Measurements from ENCODE around the gene FRS3.

The FRS3 gene

DNA sequence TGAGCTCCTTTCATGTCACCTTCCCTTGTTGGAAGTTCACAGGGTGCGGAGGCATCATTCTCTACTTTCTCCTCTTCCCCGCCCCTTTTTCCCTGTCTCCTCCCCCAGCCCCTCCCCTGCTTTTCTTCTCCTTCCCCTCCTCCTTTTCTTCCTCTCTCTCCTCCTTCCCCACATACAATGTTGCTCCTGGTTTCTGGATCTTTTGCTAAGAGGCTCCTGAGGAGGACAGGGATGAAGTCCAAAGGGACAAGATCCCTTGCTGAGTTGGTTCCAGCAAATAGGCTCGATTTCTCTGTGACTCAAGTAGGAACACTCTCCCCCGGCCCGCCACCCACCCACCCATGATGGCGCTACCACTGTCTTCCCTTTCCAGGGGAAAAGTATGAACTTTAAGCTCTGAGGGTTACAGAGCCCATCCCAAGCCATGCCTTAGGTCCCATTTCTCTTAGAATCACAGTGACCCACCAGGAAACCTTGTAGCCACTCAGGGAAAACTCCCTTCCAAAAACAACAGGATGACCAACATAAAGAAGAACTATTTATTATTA lies 43.4 kb downstream of the FRS3 start:
- no peak overlapping the region for H2AK5ac ChIP-seq (ENCODE audit: low read length, severe bottlenecking)
- DNase-seq: no peak
- no peak overlapping the region for H4K91ac ChIP-seq (ENCODE audit: low read length)
- no peak overlapping the region for H4K8ac ChIP-seq (ENCODE audit: low read length)
- peaks cover 0 to 23% of the 10 kb centered on the region in 2 experiments for H3K27me3 ChIP-seq (ENCODE audit: control insufficient read depth in 1 of 2, insufficient read depth in 1 of 2, low read length in 2 of 2)
- H3K27ac ChIP-seq (ENCODE audit: low read length, poor library complexity, severe bottlenecking): no peak overlapping the region
- no peak overlapping the region for H2BK12ac ChIP-seq (ENCODE audit: low read length in 2 of 2)
- no peak overlapping the region for H3K23ac ChIP-seq (ENCODE audit: low read length in 2 of 2)
- WGBS: 82% methylated on average over 6 of the region's 6 CpGs
- no peak overlapping the region for H3K4me2 ChIP-seq (ENCODE audit: low read length, poor library complexity, severe bottlenecking)
- H2BK15ac ChIP-seq (ENCODE audit: low read depth, poor library complexity, severe bottlenecking): no peak overlapping the region
- H3K4ac ChIP-seq (ENCODE audit: low read depth in 1 of 2, low read length in 2 of 2): no peak overlapping the region
- no peak overlapping the region for H3K14ac ChIP-seq (ENCODE audit: low read length in 2 of 2)
- no peak overlapping the region for H2BK5ac ChIP-seq (ENCODE audit: low read depth, low read length, poor library complexity, severe bottlenecking)
- H3K4me3 ChIP-seq (ENCODE audit: insufficient read depth in 1 of 2, low read depth in 1 of 2, low read length in 2 of 2): no peak overlapping the region
- H3K79me1 ChIP-seq (replicated peaks; ENCODE audit: low read length, poor library complexity, severe bottlenecking): peaks cover 2% of the 10 kb centered on the region
- H2AFZ ChIP-seq (ENCODE audit: low read depth, low read length): no peak overlapping the region
- H3K4me1 ChIP-seq (ENCODE audit: control insufficient read depth, insufficient read depth, low read depth, low read length): peaks cover 26% of the 10 kb centered on the region
- H3K9ac ChIP-seq (ENCODE audit: low read length): no peak overlapping the region
- H3K18ac ChIP-seq (ENCODE audit: low read depth in 1 of 2, low read length in 2 of 2): no peak overlapping the region
- H3K36me3 ChIP-seq (ENCODE audit: control insufficient read depth in 1 of 2, insufficient read depth in 2 of 2, low read depth in 1 of 2, low read length in 2 of 2): no peaks in the 10 kb centered on the region
- no peak overlapping the region for H2BK120ac ChIP-seq (ENCODE audit: low read depth, low read length)
- no peaks in the 10 kb centered on the region for H3K9me3 ChIP-seq (ENCODE audit: control insufficient read depth, low read length)

DNA sequence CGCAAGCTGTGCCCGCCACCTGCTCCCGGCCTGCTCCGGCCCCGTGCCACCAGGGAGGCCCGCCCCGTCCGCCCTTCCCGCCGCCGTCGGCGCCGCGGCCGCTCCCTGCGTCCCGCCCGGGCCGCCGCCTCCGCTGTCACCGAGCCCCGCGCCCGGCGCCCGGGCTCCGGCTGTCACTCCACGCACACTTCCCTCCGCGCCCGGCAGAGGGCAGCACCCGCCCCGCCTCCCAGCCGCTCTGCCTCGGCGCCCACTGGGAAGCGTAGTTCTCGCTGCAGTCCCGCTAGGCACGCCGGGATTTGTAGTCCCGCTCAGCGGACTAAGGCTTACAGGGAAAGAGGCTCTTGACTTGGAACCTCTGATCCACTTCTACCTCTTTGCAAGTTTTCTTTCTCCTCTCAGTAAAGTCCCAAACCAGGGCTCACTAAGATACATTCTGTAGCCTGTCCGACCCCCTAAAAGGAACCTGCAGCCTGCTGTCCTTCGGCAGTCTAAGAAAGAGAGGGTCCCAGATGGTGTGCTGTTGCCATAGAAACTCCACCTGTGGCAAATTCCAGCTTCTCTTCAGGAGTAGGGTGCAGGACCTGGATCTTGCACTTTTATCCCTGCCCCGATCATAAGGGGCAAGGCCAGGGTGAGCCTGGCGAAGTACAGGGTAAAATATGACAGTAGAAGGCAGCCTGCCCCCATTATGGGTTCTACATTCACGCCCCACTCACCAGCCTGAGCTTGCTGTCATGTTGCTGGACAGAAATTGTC lies 44.1 kb downstream of the FRS3 start, which contains the start of gene TFEB:
TSS of gene TFEB (minus strand) at position 182 of the 759 bp plus-strand sequence. CDS start 44,395 bp downstream, outside the sequence.
- Histone ChIP-seq H4K91ac (ENCODE audit: low read length) (peak within 1 kb of the TSS; percentile 54), H3K36me3 (ENCODE audit: control insufficient read depth in 1 of 2, insufficient read depth in 2 of 2, low read depth in 1 of 2, low read length in 2 of 2) (no peaks in the 10 kb centered on the region), H3K18ac (ENCODE audit: low read depth in 1 of 2, low read length in 2 of 2) (peak within 1 kb of the TSS; percentile 60 to 61), H3K79me1 (replicated peaks; ENCODE audit: low read length, poor library complexity, severe bottlenecking) (peaks cover 4% of the 10 kb centered on the region), H3K4me2 (ENCODE audit: low read length, poor library complexity, severe bottlenecking) (peak within 1 kb of the TSS; percentile 82), H2BK12ac (ENCODE audit: low read length in 2 of 2) (peak within 1 kb of the TSS; percentile 10 to 62), H2AFZ (ENCODE audit: low read depth, low read length) (peak within 1 kb of the TSS; percentile 60), H3K4ac (ENCODE audit: low read depth in 1 of 2, low read length in 2 of 2) (peak within 1 kb of the TSS in 1 of 2 experiments; percentile 71), H3K23ac (ENCODE audit: low read length in 2 of 2) (peak within 1 kb of the TSS in 1 of 2 experiments; percentile 57), H3K9ac (ENCODE audit: low read length) (peak within 1 kb of the TSS; percentile 76), H3K4me1 (ENCODE audit: control insufficient read depth, insufficient read depth, low read depth, low read length) (peaks cover 31% of the 10 kb centered on the region), H4K8ac (ENCODE audit: low read length) (peak within 1 kb of the TSS; percentile 12), H2BK120ac (ENCODE audit: low read depth, low read length) (peak within 1 kb of the TSS; percentile 86), H2BK5ac (ENCODE audit: low read depth, low read length, poor library complexity, severe bottlenecking) (peak within 1 kb of the TSS; percentile 45), H2AK5ac (ENCODE audit: low read length, severe bottlenecking) (no peak within 1 kb of the TSS), H2BK15ac (ENCODE audit: low read depth, poor library complexity, severe bottlenecking) (peak within 1 kb of the TSS; percentile 88), H3K14ac (ENCODE audit: low read length in 2 of 2) (peak within 1 kb of the TSS in 1 of 2 experiments; percentile 37), H3K4me3 (ENCODE audit: insufficient read depth in 1 of 2, low read depth in 1 of 2, low read length in 2 of 2) (peak within 1 kb of the TSS; percentile 80 to 82), H3K27me3 (ENCODE audit: control insufficient read depth in 1 of 2, insufficient read depth in 1 of 2, low read length in 2 of 2) (peaks cover 0 to 19% of the 10 kb centered on the region in 2 experiments), H3K9me3 (ENCODE audit: control insufficient read depth, low read length) (no peaks in the 10 kb centered on the region), H3K27ac (ENCODE audit: low read length, poor library complexity, severe bottlenecking) (peak within 1 kb of the TSS; percentile 95)
- 8% methylated on average over 50 of the region's 50 CpGs for WGBS
- DNase-seq: peak; percentile 91

DNA sequence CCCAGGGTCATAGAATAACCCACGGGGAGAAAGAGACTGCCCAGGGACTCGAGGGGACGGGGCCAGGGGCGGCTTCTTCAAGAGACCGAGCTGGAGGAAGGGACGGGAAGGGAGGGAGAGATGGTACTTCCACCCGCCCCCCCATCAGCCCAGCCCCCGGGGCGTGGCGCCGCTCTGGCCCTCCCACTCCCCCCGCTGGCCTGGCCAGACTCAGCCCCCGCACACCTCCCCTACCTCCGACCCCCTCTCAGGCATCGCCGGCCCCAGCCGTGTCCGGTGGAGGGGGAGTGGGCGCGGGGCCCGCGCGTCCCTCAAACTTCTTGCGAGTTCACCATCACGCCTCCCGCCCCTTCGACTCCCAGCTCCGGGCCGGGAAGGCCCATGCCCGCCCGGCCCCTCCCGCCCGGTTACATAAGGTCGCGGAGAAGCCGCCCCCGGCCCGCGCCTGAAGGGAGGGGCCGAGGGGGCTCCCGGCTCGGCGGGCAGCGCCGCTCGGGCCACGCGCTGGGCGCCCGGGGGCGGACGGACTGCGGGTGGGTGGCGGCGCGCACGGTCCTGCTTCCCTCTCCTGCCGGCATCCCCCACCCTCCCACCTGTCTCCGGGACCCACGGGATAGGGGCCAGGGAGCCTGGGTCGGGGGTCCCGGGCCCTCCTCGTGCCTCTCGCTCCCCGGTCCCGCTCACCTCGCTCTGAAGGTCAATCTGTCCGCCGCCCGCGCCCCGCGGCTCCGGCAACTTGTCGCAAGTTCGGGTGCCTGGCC lies 44.9 kb downstream of the FRS3 start:
- Histone ChIP-seq H3K79me1 (replicated peaks; ENCODE audit: low read length, poor library complexity, severe bottlenecking) (peaks cover 6% of the 10 kb centered on the region), H3K23ac (ENCODE audit: low read length in 2 of 2) (peak overlapping the region in 1 of 2 experiments; percentile 57)

More for the DNA sequence above, 44.9 kb downstream of the FRS3 start:
- peak; percentile 87 for DNase-seq
- Histone ChIP-seq H3K18ac (ENCODE audit: low read depth in 1 of 2, low read length in 2 of 2) (peak overlapping the region; percentile 60 to 61), H2AFZ (ENCODE audit: low read depth, low read length) (peak overlapping the region; percentile 60), H4K91ac (ENCODE audit: low read length) (peak overlapping the region; percentile 54), H2BK5ac (ENCODE audit: low read depth, low read length, poor library complexity, severe bottlenecking) (peak overlapping the region; percentile 45), H3K14ac (ENCODE audit: low read length in 2 of 2) (peak overlapping the region in 1 of 2 experiments; percentile 37), H2BK12ac (ENCODE audit: low read length in 2 of 2) (peak overlapping the region; percentile 10 to 62), H3K36me3 (ENCODE audit: control insufficient read depth in 1 of 2, insufficient read depth in 2 of 2, low read depth in 1 of 2, low read length in 2 of 2) (no peaks in the 10 kb centered on the region), H3K9me3 (ENCODE audit: control insufficient read depth, low read length) (no peaks in the 10 kb centered on the region), H3K4me1 (ENCODE audit: control insufficient read depth, insufficient read depth, low read depth, low read length) (peaks cover 35% of the 10 kb centered on the region), H3K4me2 (ENCODE audit: low read length, poor library complexity, severe bottlenecking) (peak overlapping the region; percentile 82), H3K27ac (ENCODE audit: low read length, poor library complexity, severe bottlenecking) (peak overlapping the region; percentile 95), H2AK5ac (ENCODE audit: low read length, severe bottlenecking) (no peak overlapping the region), H3K9ac (ENCODE audit: low read length) (peak overlapping the region; percentile 76), H2BK15ac (ENCODE audit: low read depth, poor library complexity, severe bottlenecking) (peak overlapping the region; percentile 88), H3K27me3 (ENCODE audit: control insufficient read depth in 1 of 2, insufficient read depth in 1 of 2, low read length in 2 of 2) (peaks cover 0 to 11% of the 10 kb centered on the region in 2 experiments), H3K4ac (ENCODE audit: low read depth in 1 of 2, low read length in 2 of 2) (peak overlapping the region in 1 of 2 experiments; percentile 71), H4K8ac (ENCODE audit: low read length) (no peak overlapping the region), H3K4me3 (ENCODE audit: insufficient read depth in 1 of 2, low read depth in 1 of 2, low read length in 2 of 2) (peak overlapping the region; percentile 80 to 82), H2BK120ac (ENCODE audit: low read depth, low read length) (peak overlapping the region; percentile 86)
- under 1% methylated on average over 56 of the region's 76 CpGs for WGBS
